NCI-H1417 treated with DMSO at 0.1 percent for 48 hours (cell line): ENCODE results near the gene MAPK4.

Experiments used
- DNase-seq: peaks from one replicate; lab custom pipeline; 2025; lab: John Stamatoyannopoulos, UW

MAPK4 gene

GRCh38 chr18:50721451-50722120, 161.7 kb downstream of the MAPK4 start:
- DNase-seq: no peak

- no peak for DNase-seq
Measured at GRCh38 chr18:50722311-50722710, 162.4 kb downstream of the MAPK4 start.

DNA sequence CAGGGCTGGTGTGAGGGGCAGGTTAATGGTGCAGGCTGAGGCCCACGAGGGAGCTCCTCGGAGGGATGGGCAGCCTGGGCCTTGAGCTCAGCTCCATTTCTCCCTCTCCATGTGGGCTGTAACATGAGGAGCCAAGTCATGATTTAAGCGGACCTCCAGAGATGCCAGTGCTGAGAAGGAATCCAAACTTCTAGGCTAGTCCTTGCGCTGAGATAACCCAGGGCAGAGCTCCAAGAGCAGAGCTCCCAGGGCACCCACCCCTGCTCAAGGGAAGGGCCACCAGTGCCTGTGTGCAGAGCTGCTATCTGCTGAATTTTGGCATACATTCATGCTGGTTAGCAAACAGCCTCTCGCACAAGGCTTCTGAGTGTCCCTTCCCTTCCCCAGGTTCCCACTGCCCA, 164.9 kb downstream of the MAPK4 start:
- no peak for DNase-seq

- DNase-seq: peak; percentile 68
Measured at GRCh38 chr18:50726960-50727589, 167.2 kb downstream of the MAPK4 start.

DNA sequence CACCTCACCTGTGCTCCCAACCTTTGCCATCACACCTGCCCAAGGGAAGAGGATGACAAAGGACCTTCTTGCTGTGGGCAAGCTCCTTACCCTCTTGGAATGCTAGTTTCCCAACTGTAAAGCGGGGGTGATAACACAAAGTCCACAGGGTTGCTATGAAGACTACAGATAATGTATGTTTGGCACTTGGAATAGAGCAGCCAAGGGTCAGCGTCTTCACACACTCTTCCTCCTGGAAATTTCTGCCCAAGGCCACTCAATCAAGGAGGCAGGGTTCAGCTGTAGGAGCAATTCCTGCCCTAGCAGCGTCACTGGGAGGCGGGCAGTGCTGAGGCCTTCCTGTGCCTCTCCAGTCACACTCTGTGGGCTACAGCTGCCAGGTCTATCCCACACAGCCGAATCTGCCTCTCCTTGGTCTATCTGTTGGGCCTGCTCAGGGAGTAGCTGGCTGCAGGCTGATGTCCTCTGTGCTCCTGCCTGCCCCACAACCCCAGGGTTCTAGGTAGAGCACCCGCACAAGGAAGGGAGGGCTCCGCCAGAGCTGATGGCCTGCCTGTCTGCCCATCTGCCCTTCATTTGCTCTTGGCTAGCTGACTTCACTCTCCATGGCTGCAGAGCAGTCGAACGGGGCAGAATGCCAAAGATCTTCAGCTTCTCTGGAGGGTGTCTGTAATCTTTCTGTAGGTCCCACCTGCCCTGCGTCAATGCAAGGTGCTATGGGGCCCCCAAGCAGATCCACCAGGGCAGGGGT, 168.0 kb downstream of the MAPK4 start:
- no peak for DNase-seq

DNA sequence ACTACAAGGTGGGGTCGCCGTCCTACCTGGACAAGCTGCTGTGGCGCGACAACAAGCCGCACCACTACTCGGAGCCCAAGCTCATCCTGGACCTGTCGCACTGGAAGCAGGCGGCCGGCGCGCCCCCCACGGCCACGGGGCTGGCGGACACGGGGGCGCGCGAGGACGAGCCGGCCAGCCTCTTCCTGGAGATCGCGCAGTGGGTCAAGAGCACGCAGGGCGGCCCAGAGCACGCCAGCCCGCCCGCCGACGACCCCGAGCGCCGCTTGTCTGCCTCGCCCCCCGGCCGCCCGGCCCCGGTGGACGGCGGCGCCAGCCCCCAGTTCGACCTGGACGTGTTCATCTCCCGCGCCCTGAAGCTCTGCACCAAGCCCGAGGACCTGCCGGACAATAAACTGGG, 169.5 kb downstream of the MAPK4 start:
- no peak for DNase-seq

GRCh38 chr18:50729986-50730385, 170.1 kb downstream of the MAPK4 start:
- DNase-seq: no peak

- no peak for DNase-seq
Measured at GRCh38 chr18:50734342-50734741, 174.5 kb downstream of the MAPK4 start.

- DNase-seq: no peak
Measured at GRCh38 chr18:50734886-50735285, 175.0 kb downstream of the MAPK4 start.

DNA sequence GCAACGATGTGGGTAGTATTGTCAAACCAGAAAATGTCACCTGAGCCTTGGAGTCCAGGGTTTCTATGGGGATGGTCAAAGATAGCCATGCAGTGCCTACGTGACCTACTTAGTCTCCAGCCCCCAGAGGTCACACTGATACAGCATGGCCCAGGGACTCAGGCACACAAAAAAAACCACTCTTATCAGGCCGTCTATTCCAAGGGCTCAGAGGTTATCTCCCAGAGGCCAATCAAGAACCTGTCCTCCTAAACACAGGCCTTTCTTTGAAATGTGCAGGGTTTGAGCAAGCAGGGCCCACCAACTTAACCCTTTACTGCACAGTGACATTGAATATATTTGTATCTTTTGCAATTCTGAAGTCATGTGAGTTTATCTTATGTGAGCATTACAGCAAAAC, 177.2 kb downstream of the MAPK4 start:
- no peak for DNase-seq

DNA sequence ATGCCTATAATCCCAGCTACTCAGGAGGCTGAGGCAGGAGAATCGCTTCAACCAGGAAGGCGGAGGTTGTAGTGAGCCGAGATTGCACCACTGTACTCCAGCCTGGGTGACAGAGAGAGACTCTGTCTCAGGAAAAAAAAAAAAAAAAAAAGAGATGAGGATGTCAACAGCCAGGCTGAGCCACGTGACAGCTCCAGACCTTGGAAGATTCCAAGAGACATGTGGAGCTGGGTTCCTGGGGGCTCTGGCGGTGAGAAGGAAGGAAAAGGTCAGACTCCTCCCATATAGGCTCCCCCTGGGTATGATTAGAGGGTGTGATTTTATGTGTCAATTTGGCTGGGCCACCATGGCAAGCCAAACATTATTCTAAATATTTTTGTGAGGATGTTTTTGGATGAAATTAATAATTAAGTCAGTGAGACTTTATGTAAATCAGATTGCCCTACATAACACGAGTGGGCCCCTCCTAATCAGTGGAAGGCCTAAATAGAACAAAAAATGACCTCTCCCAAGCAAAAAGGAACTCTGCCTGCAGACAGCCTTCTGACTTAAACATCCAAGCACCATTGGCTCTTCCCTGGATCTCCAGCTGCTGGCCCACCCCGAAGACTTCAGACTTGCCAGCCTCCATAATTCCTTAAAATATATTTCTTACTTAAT, 178.3 kb downstream of the MAPK4 start:
- DNase-seq: no peak

- no peak for DNase-seq
Measured at GRCh38 chr18:50742952-50743351, 183.1 kb downstream of the MAPK4 start.

DNA sequence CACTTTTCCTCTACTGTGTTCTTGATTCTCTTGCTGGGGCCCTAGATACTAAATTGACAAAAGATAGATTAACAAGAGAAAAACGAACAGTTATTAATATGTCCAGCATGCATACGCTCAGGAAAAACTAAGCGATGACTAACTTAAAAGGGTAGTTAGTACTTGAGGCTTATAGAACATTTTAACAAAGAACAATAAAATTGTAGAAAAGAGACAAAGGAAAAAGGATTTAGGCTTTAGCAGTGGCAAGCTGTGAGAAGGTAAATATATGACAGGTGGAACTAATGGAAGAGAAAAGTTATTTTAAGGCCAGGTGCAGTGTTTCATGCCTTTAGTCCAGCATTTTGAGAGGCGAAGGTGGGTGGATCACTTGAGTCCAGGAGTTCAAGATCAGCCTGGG, 184.4 kb downstream of the MAPK4 start:
- no peak for DNase-seq

DNA sequence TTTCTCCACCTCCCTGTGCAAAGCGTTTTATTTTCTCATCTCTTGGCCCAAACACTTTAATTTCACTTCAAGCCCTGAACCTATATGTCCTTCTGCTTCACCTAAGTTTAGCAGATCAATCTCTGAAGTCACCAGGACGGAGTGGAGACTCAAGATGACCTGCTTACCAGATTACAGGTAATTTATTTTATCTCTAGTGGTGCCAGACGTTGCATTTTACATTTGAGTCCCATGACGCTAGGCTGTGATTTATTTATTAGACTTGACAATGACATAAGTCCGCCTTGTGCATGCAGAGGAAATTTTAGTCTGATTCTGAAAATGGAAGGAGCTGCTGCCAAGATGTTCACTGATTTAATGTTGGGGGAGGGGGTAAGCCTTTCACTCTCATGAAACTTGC, 186.1 kb downstream of the MAPK4 start:
- no peak for DNase-seq

DNA sequence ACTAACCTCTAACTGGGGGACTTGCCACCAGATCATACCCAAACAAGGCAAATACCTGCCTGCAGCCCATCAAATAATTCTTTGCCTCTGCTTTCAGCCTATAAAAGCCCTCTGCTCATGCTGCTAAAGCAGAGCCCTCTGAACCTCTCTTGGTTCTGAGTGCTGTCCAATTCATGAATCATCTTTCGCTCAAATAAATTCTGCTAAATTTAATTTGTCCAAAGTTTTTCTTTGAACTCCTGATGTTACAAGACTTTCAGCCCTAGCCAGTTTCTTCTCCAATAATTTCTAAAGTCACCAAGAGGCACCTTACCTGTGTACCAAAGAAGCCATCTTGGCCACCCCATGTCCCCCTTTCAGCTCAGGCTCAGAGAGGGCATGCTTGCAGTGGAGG, 188.0 kb downstream of the MAPK4 start:
- no peak for DNase-seq

DNA sequence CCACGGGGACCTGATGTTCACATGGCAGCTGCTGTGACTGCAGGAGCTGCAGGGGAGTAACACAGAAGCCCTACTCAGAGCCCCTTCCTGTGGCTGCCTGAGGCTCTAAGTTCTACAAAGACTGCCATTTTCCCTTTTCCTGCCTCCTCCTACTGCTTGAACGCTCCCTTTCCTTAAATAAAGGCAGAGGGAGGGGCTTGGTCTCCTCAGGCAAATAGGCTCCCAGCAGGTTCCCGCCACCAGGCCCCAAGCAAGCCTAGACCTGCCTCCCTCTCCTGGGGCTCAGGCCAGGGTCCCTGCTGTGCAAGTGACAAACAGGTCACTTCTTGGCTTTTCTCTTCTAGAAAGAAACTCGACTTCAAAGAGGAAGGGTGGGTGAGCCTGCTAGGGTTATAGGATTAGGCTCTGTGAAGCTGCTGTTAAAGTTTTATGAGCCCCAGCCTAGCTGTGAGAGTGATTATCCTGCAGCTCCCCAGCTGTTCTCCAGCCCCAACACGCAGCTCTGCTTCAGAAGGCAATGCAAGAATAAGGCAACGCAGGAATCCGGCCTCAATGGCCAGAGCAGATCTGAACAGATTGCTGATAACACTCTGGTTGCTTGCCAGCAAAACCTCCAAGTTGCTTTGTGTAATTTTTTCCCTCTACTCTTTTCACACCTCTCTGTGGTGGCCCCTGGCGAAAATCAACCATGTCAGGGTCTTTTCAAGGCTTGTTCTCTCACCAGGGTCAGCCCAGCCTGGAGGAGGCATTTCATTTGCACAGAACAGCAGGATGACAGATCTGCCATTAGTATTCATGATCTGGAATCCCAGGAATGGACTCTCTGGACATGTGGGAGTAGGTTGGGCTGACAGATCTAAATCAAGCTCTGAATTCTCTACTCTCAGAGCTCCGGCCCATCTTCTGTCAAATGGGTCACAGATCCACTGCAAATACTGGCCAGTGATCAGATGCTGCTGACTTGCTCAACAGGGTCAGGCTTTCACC, 188.6 kb downstream of the MAPK4 start:
- DNase-seq: no peak

- DNase-seq: no peak
Measured at GRCh38 chr18:50749421-50749820, 189.5 kb downstream of the MAPK4 start.

GRCh38 chr18:50749945-50750344, 190.1 kb downstream of the MAPK4 start:
- no peak for DNase-seq

GRCh38 chr18:50750546-50750945, 190.7 kb downstream of the MAPK4 start:
- DNase-seq: no peak

GRCh38 chr18:50751490-50751889, 191.6 kb downstream of the MAPK4 start:
- DNase-seq: peak; percentile 51

DNA sequence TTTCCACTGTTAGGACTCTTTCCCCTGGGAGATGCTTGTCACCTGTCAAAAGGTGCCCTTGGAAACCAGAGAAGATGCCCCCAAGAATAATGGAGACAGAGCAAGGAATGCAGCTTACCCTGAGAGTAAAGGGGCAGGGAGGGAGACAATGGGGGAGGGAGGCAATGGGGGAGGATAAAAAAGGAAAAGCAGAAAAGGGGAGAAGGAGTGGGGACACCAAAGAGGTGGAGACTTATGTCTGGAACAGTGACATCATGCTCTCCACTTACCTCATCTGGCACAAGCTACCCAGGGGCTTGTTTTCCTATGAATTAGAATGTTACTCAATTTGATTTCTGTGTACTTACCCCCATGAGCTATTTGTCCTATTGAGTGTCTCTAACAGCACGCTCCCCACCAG, 192.1 kb downstream of the MAPK4 start:
- no peak for DNase-seq

DNA sequence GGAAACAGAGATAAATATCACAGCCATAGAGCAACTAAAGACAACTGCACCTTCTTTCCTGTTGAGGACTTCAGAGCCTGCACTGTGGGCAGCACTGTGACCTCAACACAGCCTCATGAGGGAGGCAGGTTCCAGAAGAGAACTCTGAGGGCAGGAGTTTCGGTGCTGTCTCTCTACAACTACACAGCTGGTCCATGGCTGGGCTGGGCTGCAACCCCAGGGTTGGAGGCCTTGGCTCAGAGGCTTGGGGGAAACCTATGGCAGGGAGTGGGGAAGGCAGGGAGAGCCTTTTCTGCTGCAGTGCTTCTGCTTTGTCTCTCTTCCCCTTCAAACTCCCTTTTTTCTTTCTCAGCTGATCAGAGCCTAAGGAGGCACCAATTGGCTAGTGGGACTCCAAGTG, 193.4 kb downstream of the MAPK4 start:
- DNase-seq: no peak
